H1 (cell line): ENCODE results near the gene ATP8B3. TPM values are rescaled to one million over a fixed set of nuclear protein-coding genes. Genes with fewer than 3 reads are reported as not detected.

Experiments used
- CTCF ChIA-PET: fragments of 300-600 bp; sonication (Branson Sonifier 250); formaldehyde crosslinking; loops from one replicate; lab custom pipeline; 2021; ENCODE audit not compliant: partially characterized antibody; lab: Charles Lee
- POLR2A ChIA-PET: fragments of 300-600 bp; sonication (Branson Sonifier 250); formaldehyde crosslinking; loops from one replicate; lab custom pipeline; 2021; ENCODE audit warnings: inconsistent platforms; ENCODE audit not compliant: partially characterized antibody; lab: Charles Lee
- DNase-seq, 2 experiments: peaks; one replicate each; pipeline versions ENCODE4 v3.0.0 to v3.0.0-alpha.2; 2010 to 2022; ENCODE audit warnings: low spot score in 2 of 2, low read depth in 1 of 2, mixed read lengths in 1 of 2
- FAIRE-seq: peaks from 2 replicates; lab custom pipeline; 2011; peaks lifted over from hg19 to GRCh38; lab: Jason Lieb, UNC
- H2AFZ ChIP-seq: 2 replicates; pipeline ENCODE4 v1.8.1; 2012; ENCODE audit warnings: low read length, inconsistent platforms
- H2AK5ac ChIP-seq: 2 replicates; pipeline ENCODE4 v1.6.1; 2013; ENCODE audit warnings: low read depth, low read length
- H2BK120ac ChIP-seq: replicated peaks from 2 replicates; pipeline ENCODE3; 2013; ENCODE audit warnings: low read depth, low read length, inconsistent platforms
- H2BK12ac ChIP-seq: 2 replicates; pipeline ENCODE4 v1.6.1; 2013; ENCODE audit warnings: low read depth, low read length
- H2BK15ac ChIP-seq: 2 replicates; pipeline ENCODE4 v1.6.1; 2013; ENCODE audit warnings: low read length
- H2BK20ac ChIP-seq: 2 replicates; pipeline ENCODE4 v1.6.1; 2013; ENCODE audit warnings: low read length
- H2BK5ac ChIP-seq: 2 replicates; pipeline ENCODE4 v1.6.1; 2013; ENCODE audit warnings: low read depth, low read length
- H3K14ac ChIP-seq: 2 replicates; pipeline ENCODE4 v1.6.1; 2013; ENCODE audit warnings: inconsistent platforms; ENCODE audit not compliant: insufficient read length
- H3K18ac ChIP-seq: 2 replicates; pipeline ENCODE4 v1.6.1; 2013; ENCODE audit warnings: low read length; ENCODE audit errors: extremely low read depth
- H3K23ac ChIP-seq: 2 replicates; pipeline ENCODE4 v1.6.1; 2013; ENCODE audit warnings: inconsistent platforms; ENCODE audit not compliant: insufficient read length
- H3K23me2 ChIP-seq: 2 replicates; pipeline ENCODE4 v1.6.1; 2013; ENCODE audit warnings: low read depth, low read length
- H3K27ac ChIP-seq: 2 replicates; pipeline ENCODE4 v1.6.1; 2011; ENCODE audit warnings: low read depth, low read length, inconsistent platforms
- H3K27me3 ChIP-seq, 4 experiments: replicated peaks in 1 of 4; 1 replicate in 1 of 4; 2 replicates in 3 of 4; pipeline versions ENCODE4 v1.6.1 to v1.8.1; 2011 to 2013; ENCODE audit warnings: low read length in 3 of 4, mild to moderate bottlenecking in 3 of 4, inconsistent platforms in 2 of 4, mixed read lengths in 2 of 4, moderate library complexity in 1 of 4; ENCODE audit not compliant: control insufficient read depth in 3 of 4, insufficient read depth in 3 of 4; ENCODE audit errors: extremely low read depth in 1 of 4
- H3K36me3 ChIP-seq, 4 experiments: 2 replicates each; pipeline versions ENCODE4 v1.6.1 to v1.8.1; 2011 to 2013; ENCODE audit warnings: mild to moderate bottlenecking in 4 of 4, low read length in 3 of 4, moderate library complexity in 2 of 4, control low read depth in 1 of 4, inconsistent platforms in 1 of 4; ENCODE audit not compliant: insufficient read depth in 4 of 4, control insufficient read depth in 2 of 4
- H3K4ac ChIP-seq: replicated peaks from 2 replicates; pipeline ENCODE3; 2013; ENCODE audit warnings: low read length, low read depth, mixed read lengths, inconsistent platforms; ENCODE audit not compliant: insufficient read length
- H3K4me1 ChIP-seq, 4 experiments: replicated peaks in 1 of 4; 1 replicate in 1 of 4; 2 replicates in 3 of 4; pipeline versions ENCODE4 v1.6.1 to v1.8.1; 2011 to 2013; ENCODE audit warnings: low read length in 3 of 4, inconsistent platforms in 2 of 4, mixed read lengths in 1 of 4; ENCODE audit not compliant: insufficient read depth in 4 of 4, control insufficient read depth in 3 of 4
- H3K4me2 ChIP-seq, 2 experiments: 2 replicates each; pipeline versions ENCODE4 v1.6.1 to v1.8.1; 2011 to 2013; ENCODE audit warnings: low read depth in 2 of 2, low read length in 2 of 2, control low read depth in 1 of 2, inconsistent platforms in 1 of 2, mild to moderate bottlenecking in 1 of 2; ENCODE audit not compliant: insufficient read depth in 1 of 2
- H3K4me3 ChIP-seq, 4 experiments: fragments of 200-600, 300-600 bp in 1 of 4; sonication (generic), shearing (Covaris generic), sonication (Bioruptor Twin) in 1 of 4; 2 replicates each; pipeline versions ENCODE4 v1.5.1 to v1.8.1; 2011 to 2016; ENCODE audit warnings: low read length in 4 of 4, low read depth in 3 of 4, control low read depth in 2 of 4, inconsistent platforms in 2 of 4, mild to moderate bottlenecking in 2 of 4, mixed read lengths in 1 of 4, moderate library complexity in 1 of 4; ENCODE audit not compliant: insufficient read depth in 2 of 4; ENCODE audit errors: extremely low read depth in 1 of 4
- H3K56ac ChIP-seq: replicated peaks from 2 replicates; pipeline ENCODE3; 2013; ENCODE audit warnings: low read depth, mild to moderate bottlenecking, mixed read lengths, low read length, inconsistent platforms; ENCODE audit not compliant: insufficient read length
- H3K79me1 ChIP-seq: 2 replicates; pipeline ENCODE4 v1.6.1; 2013; ENCODE audit warnings: low read depth, low read length, control low read depth
- H3K79me2 ChIP-seq, 2 experiments: 2 replicates each; pipeline versions ENCODE4 v1.6.1 to v1.8.1; 2012 to 2013; ENCODE audit warnings: low read length in 2 of 2, mild to moderate bottlenecking in 2 of 2, inconsistent platforms in 1 of 2; ENCODE audit not compliant: insufficient read depth in 2 of 2, control insufficient read depth in 1 of 2
- H3K9ac ChIP-seq, 4 experiments: replicated peaks in 1 of 4; 1 replicate in 1 of 4; 2 replicates in 3 of 4; pipeline versions ENCODE4 v1.6.1 to v1.8.1; 2011 to 2013; ENCODE audit warnings: low read depth in 3 of 4, low read length in 3 of 4, control low read depth in 2 of 4, mild to moderate bottlenecking in 2 of 4, moderate library complexity in 2 of 4, inconsistent platforms in 1 of 4; ENCODE audit errors: extremely low read depth in 1 of 4
- H3K9me3 ChIP-seq, 2 experiments: 2 replicates each; pipeline versions ENCODE4 v1.6.1 to v1.8.1; 2012 to 2013; ENCODE audit warnings: mild to moderate bottlenecking in 2 of 2, moderate library complexity in 2 of 2, control low read depth in 1 of 2, inconsistent platforms in 1 of 2, low read depth in 1 of 2, low read length in 1 of 2, mixed read lengths in 1 of 2; ENCODE audit not compliant: insufficient read depth in 2 of 2
- H4K20me1 ChIP-seq, 2 experiments: replicated peaks in 1 of 2; 2 replicates each; pipeline versions ENCODE3 to v1.8.1; 2011 to 2013; ENCODE audit warnings: inconsistent platforms in 2 of 2, low read length in 2 of 2, mild to moderate bottlenecking in 1 of 2; ENCODE audit not compliant: insufficient read depth in 2 of 2, control insufficient read depth in 1 of 2
- H4K5ac ChIP-seq: 2 replicates; pipeline ENCODE4 v1.6.1; 2013; ENCODE audit warnings: low read length, low read depth, mixed read lengths, inconsistent platforms; ENCODE audit not compliant: insufficient read length
- H4K8ac ChIP-seq: 2 replicates; pipeline ENCODE4 v1.8.0; 2013; ENCODE audit warnings: mild to moderate bottlenecking, moderate library complexity, low read length, inconsistent platforms; ENCODE audit not compliant: insufficient read depth; ENCODE audit errors: extremely low read depth
- H4K91ac ChIP-seq: replicated peaks from 2 replicates; pipeline ENCODE3; 2013; ENCODE audit warnings: low read length, mixed read lengths, inconsistent platforms; ENCODE audit not compliant: insufficient read length
- CBX8 ChIP-seq: fragments of 300-800, 300-1000 bp; sonication (generic); IDR thresholded peaks from 2 replicates; pipeline ENCODE4 v1.7.1; 2016; ENCODE audit warnings: low read depth, low read length, borderline replicate concordance
- EZH2 ChIP-seq: fragments of 200-600 bp; sonication (generic); IDR thresholded peaks from 2 replicates; pipeline ENCODE4 v1.7.1; 2012; ENCODE audit warnings: low read depth, mild to moderate bottlenecking, moderate library complexity, low read length, inconsistent platforms; ENCODE audit not compliant: severe bottlenecking
- FOSL1 ChIP-seq: IDR thresholded peaks from 2 replicates; pipeline ENCODE4 v1.6.1; 2011; ENCODE audit warnings: mild to moderate bottlenecking, low read depth, low read length, moderate library complexity; ENCODE audit not compliant: insufficient read depth
- KDM4A ChIP-seq: IDR thresholded peaks from one replicate; pipeline ENCODE4 v1.7.1; 2012; ENCODE audit warnings: low read depth, mild to moderate bottlenecking, moderate library complexity, low read length, inconsistent platforms; ENCODE audit not compliant: severe bottlenecking
- MAFK ChIP-seq: IDR thresholded peaks from 2 replicates; pipeline ENCODE4 v1.6.1; 2012; ENCODE audit warnings: low read depth, mild to moderate bottlenecking, improper control_type of control experiment, low read length
- RNF2 ChIP-seq: fragments of 200-900, 300-1000 bp; sonication (generic); IDR thresholded peaks from 2 replicates; pipeline ENCODE4 v1.7.1; 2016; ENCODE audit warnings: borderline replicate concordance, low read depth, mild to moderate bottlenecking, antibody characterized with exemption, low read length; ENCODE audit not compliant: poor library complexity, severe bottlenecking; ENCODE audit errors: missing control alignments
- SIX5 ChIP-seq: IDR thresholded peaks from 2 replicates; pipeline ENCODE4 v1.6.1; 2011; ENCODE audit warnings: mild to moderate bottlenecking, low read depth, low read length
- SUZ12 ChIP-seq: fragments of 200-600 bp; sonication (generic); IDR thresholded peaks from 2 replicates; pipeline ENCODE4 v1.6.1; 2012; ENCODE audit warnings: mild to moderate bottlenecking, inconsistent platforms, low read length, moderate library complexity, mixed read lengths
- USF2 ChIP-seq: IDR thresholded peaks from 2 replicates; pipeline ENCODE4 v1.6.1; 2011; ENCODE audit warnings: low read length, improper control_type of control experiment
- WGBS, 2 experiments: shearing (Covaris generic) in 1 of 2; methylation state at CpG; one replicate each; pipeline versions ENCODE4 v1.1.6 to v1.1.7; 2013 to 2015; ENCODE audit warnings: low lambda C conversion rate in 2 of 2, mixed read lengths in 2 of 2, inconsistent platforms in 1 of 2, low coverage in 1 of 2, missing lambda C conversion rate in 1 of 2; ENCODE audit not compliant: insufficient replicate concordance in 2 of 2, insufficient coverage in 1 of 2, insufficient read length in 1 of 2; ENCODE audit errors: extremely low coverage in 1 of 2, missing lambda C conversion rate in 1 of 2; 5-methylcytosine and 5-hydroxymethylcytosine counted together
- polyA plus RNA-seq, 7 experiments: library from polyadenylated mRNA; depleted of rRNA in 3 of 7; stranded (reverse) in 5 of 7; unstranded in 2 of 7; fragments of >200 nt in 5 of 7; fragments of 200-250 nt in 2 of 7; gene quantifications; 1 replicate in 5 of 7; 2 replicates in 1 of 7; 4 replicates in 1 of 7; pipeline versions ENCODE4 v1.2.1 to v1.2.3, GENCODE V29; 2011 to 2013; ENCODE audit warnings: missing spikeins in 2 of 7, mixed read lengths in 2 of 7
- total RNA-seq: library from RNA; stranded (reverse); fragmentation: NEBNext Ultra II Directional; extraction: Animal tissue kit (Norgen Biotek cat#: 25700); gene quantifications from 2 replicates; pipeline ENCODE4 v1.2.1, GENCODE V29; 2021

The ATP8B3 gene
- total and polyA plus RNA-seq, 2 of the 8 experiments (the other 6 are each of a cell fraction or from before 2014, with no cell fraction given) = 4.1 to 9.3 TPM

GRCh38 chr19:1775951-1776605 lies 36.0 kb downstream of the ATP8B3 start:
- H3K14ac ChIP-seq = no peak overlapping the region
- peaks cover 0 to 2% of the 10 kb centered on the region in 2 experiments for H4K20me1 ChIP-seq
- FAIRE-seq = no peak
- no peak overlapping the region for H2AK5ac ChIP-seq
- no peak overlapping the region for H4K8ac ChIP-seq
- H3K4me3 ChIP-seq = peak overlapping the region in 3 of 4 experiments; percentile 10 to 56 (median 14); a peak in 4 of 8 replicates
- H2BK15ac ChIP-seq = no peak overlapping the region
- H3K9me3 ChIP-seq = peaks cover 4 to 15% of the 10 kb centered on the region in 2 experiments; a peak in 3 of 4 replicates
- H3K27ac ChIP-seq = no peak overlapping the region
- no peaks in the 10 kb centered on the region for H3K79me1 ChIP-seq
- H2AFZ ChIP-seq = no peak overlapping the region
- peaks cover 25 to 76% (median 69%) of the 10 kb centered on the region in 4 experiments for H3K27me3 ChIP-seq
- no peak overlapping the region for H4K5ac ChIP-seq
- no peak overlapping the region for H3K9ac ChIP-seq
- H3K18ac ChIP-seq = no peak overlapping the region
- no peak overlapping the region for H4K91ac ChIP-seq
- no peak overlapping the region for H3K23ac ChIP-seq
- peak overlapping the region; percentile 1 to 69; a peak in 3 of 4 replicates for H3K4me2 ChIP-seq
- H3K56ac ChIP-seq = no peak overlapping the region
- no peaks in the 10 kb centered on the region for H3K79me2 ChIP-seq
- WGBS, 2 experiments = 8% methylated on average over 34 of the region's 50 CpGs; no CpG with 5 or more reads in 1 of the 2 experiments
- H3K36me3 ChIP-seq = peaks cover 0 to 3% (median 0%) of the 10 kb centered on the region in 4 experiments; a peak in 1 of 8 replicates
- peak in 1 of 2 experiments; percentile 56 for DNase-seq
- POLR2A ChIA-PET = interaction anchor here (0.8 to 1.5 kb wide), 6 partner anchors 11 to 30 kb away, joined by 3 to 4 read pairs (median 3); no protein-coding TSS in a partner anchor
- no peak overlapping the region for H2BK120ac ChIP-seq
- CTCF ChIA-PET = interaction anchor here (0.6 to 4.9 kb wide), 9 partner anchors 8 to 227 kb away, joined by 3 to 45 read pairs (median 4); no protein-coding TSS in a partner anchor
- H3K4ac ChIP-seq = no peak overlapping the region
- H2BK12ac ChIP-seq = no peak overlapping the region
- no peak overlapping the region for H2BK5ac ChIP-seq
- no peak overlapping the region for H2BK20ac ChIP-seq
- no peak for TF ChIP-seq SIX5
- TF ChIP-seq CBX8 = no peak
- no peak for TF ChIP-seq FOSL1
- TF ChIP-seq EZH2 = peak; percentile 84
- peak; percentile 39 for TF ChIP-seq RNF2
- TF ChIP-seq MAFK = no peak
- no peak for TF ChIP-seq KDM4A
- peak; percentile 86 for TF ChIP-seq SUZ12
- TF ChIP-seq USF2 = no peak
- H3K23me2 ChIP-seq = peaks cover 4% of the 10 kb centered on the region; the same call in 1 of the 2 replicates
- H3K4me1 ChIP-seq = peaks cover 0 to 5% (median 2%) of the 10 kb centered on the region in 4 experiments; a peak in 3 of 7 replicates
